DOHH2 (cell line): ENCODE results near the gene TESK2.

Experiments used
- CTCF ChIP-seq: fragments of 200-600 bp; sonication (generic); IDR thresholded peaks from one replicate; pipeline ENCODE4 v1.5.1; 2014; ENCODE audit warnings: antibody characterized with exemption, mild to moderate bottlenecking, low read depth, low read length; ENCODE audit not compliant: poor library complexity, severe bottlenecking
- EZH2phosphoT487 ChIP-seq: fragments of 200-600 bp; sonication (generic); IDR thresholded peaks from 2 replicates; pipeline ENCODE4 v1.6.1; 2017; ENCODE audit warnings: borderline replicate concordance, mild to moderate bottlenecking, antibody characterized with exemption, low read length, moderate library complexity, mixed read lengths

GRCh38 chr1:45328680-45329079 lies 162.3 kb downstream of the TESK2 start:
- TF ChIP-seq CTCF (no peak), EZH2phosphoT487 (no peak)
